Stomach (tissue), 9 donors: ENCODE data around the gene ADH1C. TPM values are rescaled to one million over a fixed set of nuclear protein-coding genes. Genes with fewer than 3 reads are reported as not detected.

Experiments used
- DNase-seq, 2 donors: peaks; one replicate each; pipeline versions ENCODE4 v3.0.0 to v3.0.0-alpha.2; 2013 to 2019
- H3K27ac ChIP-seq, 5 donors: fragments of 200-600 bp in 4 of 5; sonication (generic) in 4 of 5; one replicate each; pipeline ENCODE4 v1.5.1; 2013 to 2019; ENCODE audit warnings: mild to moderate bottlenecking in 1 of 5, moderate library complexity in 1 of 5
- H3K27me3 ChIP-seq, 3 donors: fragments of 200-600 bp; sonication (generic); one replicate each; pipeline ENCODE4 v1.5.1; 2017 to 2019; ENCODE audit warnings: mixed run types in 1 of 3
- H3K36me3 ChIP-seq, 4 donors: fragments of 200-600 bp; sonication (generic); 1 replicate in 3 of 4; 2 replicates in 1 of 4; pipeline ENCODE4 v1.5.1; 2016 to 2019
- H3K4me1 ChIP-seq, 4 donors: fragments of 200-600 bp; sonication (generic); one replicate each; pipeline ENCODE4 v1.5.1; 2016 to 2019
- H3K4me3 ChIP-seq, 4 donors: fragments of 200-600 bp; sonication (generic) in 3 of 4; one replicate each; pipeline ENCODE4 v1.5.1; 2016 to 2019; ENCODE audit warnings: mild to moderate bottlenecking in 1 of 4
- H3K9me3 ChIP-seq, 4 donors: fragments of 200-600 bp; sonication (generic); one replicate each; pipeline ENCODE4 v1.5.1; 2016 to 2019
- CTCF ChIP-seq, 7 experiments: fragments of 450-650 bp in 4 of 7; fragments of 200-600 bp in 3 of 7; sonication (generic) in 3 of 7; IDR thresholded peaks; one replicate each; pipeline ENCODE4 v1.5.1; 2016 to 2019; ENCODE audit warnings: antibody characterized with exemption in 7 of 7, control low read depth in 2 of 7, mild to moderate bottlenecking in 1 of 7
- EP300 ChIP-seq: sonication (generic); formaldehyde crosslinking; IDR thresholded peaks from one replicate; pipeline ENCODE4 v1.6.1; 2017; ENCODE audit warnings: antibody characterized with exemption
- POLR2A ChIP-seq, 4 donors: fragments of 450-650 bp; IDR thresholded peaks; one replicate each; pipeline ENCODE4 v1.6.1; 2016; ENCODE audit warnings: antibody characterized with exemption in 4 of 4, control low read depth in 2 of 4, mild to moderate bottlenecking in 1 of 4, moderate library complexity in 1 of 4
- POLR2AphosphoS5 ChIP-seq, 3 donors: sonication (generic); formaldehyde crosslinking; IDR thresholded peaks; one replicate each; pipeline ENCODE4 v1.6.1; 2016; ENCODE audit warnings: antibody characterized with exemption in 3 of 3
- WGBS, 5 donors: extraction: QIAGEN DNeasy Blood & Tissue Kit in 3 of 5; methylation state at CpG; one replicate each; pipeline versions ENCODE4 v1.1.5 to v1.1.7; 2013 to 2018; 5-methylcytosine and 5-hydroxymethylcytosine counted together
- intact Hi-C: fragments of 100-400 bp; cut with DNase I; formaldehyde crosslinking; loops from one replicate; pipeline ENCODE4 v1.15.1; 2023; ENCODE audit warnings: low total_unique reads
- polyA plus RNA-seq, 3 donors: library from polyadenylated mRNA; stranded (reverse); fragments of 200-250 nt; gene quantifications; one replicate each; pipeline ENCODE4 v1.2.3, GENCODE V29; 2013
- total RNA-seq, 5 donors: library from RNA; depleted of rRNA; stranded (reverse); fragments of >200 nt; gene quantifications; one replicate each; pipeline versions ENCODE4 v1.1.0 to v1.2.3, GENCODE V29; 2014 to 2016
- donor health status: healthy with polysubstance abuse.
- donor health status: Bipolar disorder and iron deficiency.
- donor health status: healthy.

ADH1C gene
- total and polyA plus RNA-seq, 8 donors: 29.9 to 427 (median 76.5) TPM; not detected in 1

- Histone ChIP-seq H3K27ac (no peak overlapping the region), H3K36me3 (peaks cover 0 to 14% (median 0%) of the 10 kb centered on the region in 4 donors), H3K4me3 (no peak overlapping the region), H3K9me3 (no peaks in the 10 kb centered on the region), H3K27me3 (no peaks in the 10 kb centered on the region), H3K4me1 (no peaks in the 10 kb centered on the region)
- intact Hi-C loops: no loop called here
- no peak for DNase-seq
- 79 to 93% (median 88%) methylated on average over 1 of the region's 1 CpG for WGBS, 5 donors
- TF ChIP-seq POLR2A (IDR thresholded peaks at IDR 0.05): no peak
- TF ChIP-seq POLR2AphosphoS5 (IDR thresholded peaks at IDR 0.05): no peak
- no peak for TF ChIP-seq CTCF (IDR thresholded peaks at IDR 0.05)
- TF ChIP-seq EP300: no peak
Observed at GRCh38 chr4:99341426-99341825, 11.1 kb downstream of the ADH1C start.

GRCh38 chr4:99339172-99339571 is 13.4 kb downstream of the ADH1C start:
- Histone ChIP-seq H3K27me3 (no peaks in the 10 kb centered on the region), H3K4me1 (peaks cover 0 to 4% (median 0%) of the 10 kb centered on the region in 4 donors), H3K27ac (no peak overlapping the region), H3K9me3 (no peaks in the 10 kb centered on the region), H3K36me3 (peaks cover 0 to 14% (median 0%) of the 10 kb centered on the region in 4 donors), H3K4me3 (no peak overlapping the region)
- TF ChIP-seq CTCF (IDR thresholded peaks at IDR 0.05) (no peak), EP300 (no peak), POLR2AphosphoS5 (IDR thresholded peaks at IDR 0.05) (no peak), POLR2A (IDR thresholded peaks at IDR 0.05) (no peak)
- DNase-seq: no peak
- intact Hi-C loops: no loop called here
- 85 to 94% (median 88%) methylated on average over 3 of the region's 3 CpGs for WGBS, 5 donors

- Histone ChIP-seq H3K36me3 (peaks cover 0 to 14% (median 0%) of the 10 kb centered on the region in 4 donors), H3K27ac (no peak overlapping the region), H3K4me1 (peaks cover 0 to 7% (median 0%) of the 10 kb centered on the region in 4 donors), H3K9me3 (no peaks in the 10 kb centered on the region), H3K4me3 (no peak overlapping the region), H3K27me3 (no peaks in the 10 kb centered on the region)
- DNase-seq: no peak
- 54 to 70% (median 61%) methylated on average over 4 of the region's 4 CpGs for WGBS, 5 donors
- TF ChIP-seq POLR2A (IDR thresholded peaks at IDR 0.05) (no peak), POLR2AphosphoS5 (IDR thresholded peaks at IDR 0.05) (no peak), CTCF (IDR thresholded peaks at IDR 0.05) (no peak), EP300 (no peak)
- intact Hi-C loops: no loop called here
Observed at GRCh38 chr4:99336553-99336952, 16.0 kb downstream of the ADH1C start.

GRCh38 chr4:99334880-99335279 is 17.7 kb downstream of the ADH1C start:
- Histone ChIP-seq H3K9me3 (no peaks in the 10 kb centered on the region), H3K4me3 (no peak overlapping the region), H3K4me1 (peaks cover 0 to 7% (median 0%) of the 10 kb centered on the region in 4 donors), H3K27me3 (no peaks in the 10 kb centered on the region), H3K27ac (no peak overlapping the region), H3K36me3 (peaks cover 0 to 3% (median 0%) of the 10 kb centered on the region in 4 donors)
- TF ChIP-seq POLR2A (IDR thresholded peaks at IDR 0.05) (no peak), POLR2AphosphoS5 (IDR thresholded peaks at IDR 0.05) (no peak), EP300 (no peak), CTCF (IDR thresholded peaks at IDR 0.05) (no peak)
- no peak for DNase-seq
- intact Hi-C loops: no loop called here
- WGBS, 5 donors: 33 to 69% (median 45%) methylated on average over 1 of the region's 1 CpG
